ENCODE results near the gene CD276. TPM values are rescaled to one million over a fixed set of nuclear protein-coding genes. Genes with fewer than 3 reads are reported as not detected.
"Not testable (repeated sequence)": the region's sequence is repeated elsewhere in the genome, so short reads cannot be mapped to it uniquely, and the experiment has no call there.

The CD276 gene
- total and polyA plus RNA-seq, 2 donors = 40.6 to 55.4 TPM

DNA sequence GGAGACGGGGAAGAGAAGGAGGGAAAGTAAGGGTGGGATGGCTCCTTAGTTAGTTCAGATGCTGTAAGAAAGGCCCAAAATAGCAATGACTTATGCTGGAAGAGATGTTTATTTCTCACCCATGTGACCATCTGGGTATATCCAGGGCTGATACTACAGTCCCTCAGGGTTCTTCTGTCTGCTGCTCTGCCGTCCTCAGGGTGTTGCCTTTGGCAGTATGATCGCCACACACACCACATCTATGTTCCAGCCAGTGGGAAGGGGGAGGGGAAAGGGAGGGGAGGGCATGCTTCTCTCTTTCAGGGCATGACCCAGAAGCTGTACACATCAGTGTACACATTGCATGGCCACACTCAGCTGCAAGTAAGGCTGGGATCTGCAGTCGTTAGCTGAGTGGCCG, 10.2 kb downstream of the CD276 start:
- Histone ChIP-seq H3K27ac (ENCODE audit: low read depth) (no peak overlapping the region), H3K4me1 (ENCODE audit: insufficient read depth) (no peaks in the 10 kb centered on the region), H3K4me3 (ENCODE audit: low read depth, low read length) (no peak overlapping the region), H3K36me3 (ENCODE audit: insufficient read depth) (no peaks in the 10 kb centered on the region)
- 39% methylated on average over 5 of the region's 5 CpGs for WGBS
- no peak for DNase-seq (ENCODE audit: extremely low spot score)

GRCh38 chr15:73695773-73696640, 11.8 kb downstream of the CD276 start:
- DNase-seq (ENCODE audit: extremely low spot score) = no peak
- no peak overlapping the region for H3K4me3 ChIP-seq (ENCODE audit: low read depth, low read length)
- no peaks in the 10 kb centered on the region for H3K4me1 ChIP-seq (ENCODE audit: insufficient read depth)
- H3K36me3 ChIP-seq (ENCODE audit: insufficient read depth) = no peaks in the 10 kb centered on the region
- 72% methylated on average over 16 of the region's 16 CpGs for WGBS
- no peak overlapping the region for H3K27ac ChIP-seq (ENCODE audit: low read depth)

GRCh38 chr15:73696641-73697001, 12.4 kb downstream of the CD276 start:
- H3K36me3 ChIP-seq (ENCODE audit: insufficient read depth) = no peaks in the 10 kb centered on the region
- H3K4me3 ChIP-seq (ENCODE audit: low read depth, low read length) = no peak overlapping the region
- WGBS = 48% methylated on average over 1 of the region's 1 CpG
- H3K27ac ChIP-seq (ENCODE audit: low read depth) = no peak overlapping the region
- H3K4me1 ChIP-seq (ENCODE audit: insufficient read depth) = no peaks in the 10 kb centered on the region
- DNase-seq (ENCODE audit: extremely low spot score) = no peak

GRCh38 chr15:73697033-73697467, 12.9 kb downstream of the CD276 start:
- Histone ChIP-seq H3K27ac (ENCODE audit: low read depth) (no peak overlapping the region), H3K4me1 (ENCODE audit: insufficient read depth) (no peaks in the 10 kb centered on the region), H3K4me3 (ENCODE audit: low read depth, low read length) (no peak overlapping the region), H3K36me3 (ENCODE audit: insufficient read depth) (no peaks in the 10 kb centered on the region)
- WGBS = 9% methylated on average over 9 of the region's 9 CpGs
- DNase-seq (ENCODE audit: extremely low spot score) = peak; percentile 76

- no peak for DNase-seq (ENCODE audit: extremely low spot score)
- Histone ChIP-seq H3K27ac (ENCODE audit: low read depth) (no peak overlapping the region), H3K36me3 (ENCODE audit: insufficient read depth) (no peaks in the 10 kb centered on the region), H3K4me1 (ENCODE audit: insufficient read depth) (no peaks in the 10 kb centered on the region), H3K4me3 (ENCODE audit: low read depth, low read length) (no peak overlapping the region)
- 78% methylated on average over 14 of the region's 14 CpGs for WGBS
Measured at GRCh38 chr15:73699249-73700040, 15.3 kb downstream of the CD276 start.

GRCh38 chr15:73700041-73700842, 16.1 kb downstream of the CD276 start:
- no peak overlapping the region for H3K4me3 ChIP-seq (ENCODE audit: low read depth, low read length)
- peak; percentile 47 for DNase-seq (ENCODE audit: extremely low spot score)
- no peaks in the 10 kb centered on the region for H3K4me1 ChIP-seq (ENCODE audit: insufficient read depth)
- WGBS = 34% methylated on average over 13 of the region's 13 CpGs
- no peaks in the 10 kb centered on the region for H3K36me3 ChIP-seq (ENCODE audit: insufficient read depth)
- H3K27ac ChIP-seq (ENCODE audit: low read depth) = no peak overlapping the region

- 88% methylated on average over 33 of the region's 33 CpGs for WGBS
- not testable (repeated sequence) for H3K4me3 ChIP-seq (ENCODE audit: low read depth, low read length); H3K27ac ChIP-seq (ENCODE audit: low read depth); H3K4me1 ChIP-seq (ENCODE audit: insufficient read depth); H3K36me3 ChIP-seq (ENCODE audit: insufficient read depth); DNase-seq (ENCODE audit: extremely low spot score)
Measured at GRCh38 chr15:73702311-73703239, 18.4 kb downstream of the CD276 start.

DNA sequence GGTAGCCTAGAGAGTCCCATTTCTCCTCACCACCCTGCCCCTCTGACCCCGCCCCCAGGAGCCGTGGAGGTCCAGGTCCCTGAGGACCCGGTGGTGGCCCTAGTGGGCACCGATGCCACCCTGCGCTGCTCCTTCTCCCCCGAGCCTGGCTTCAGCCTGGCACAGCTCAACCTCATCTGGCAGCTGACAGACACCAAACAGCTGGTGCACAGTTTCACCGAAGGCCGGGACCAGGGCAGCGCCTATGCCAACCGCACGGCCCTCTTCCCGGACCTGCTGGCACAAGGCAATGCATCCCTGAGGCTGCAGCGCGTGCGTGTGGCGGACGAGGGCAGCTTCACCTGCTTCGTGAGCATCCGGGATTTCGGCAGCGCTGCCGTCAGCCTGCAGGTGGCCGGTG, 19.4 kb downstream of the CD276 start:
- not testable (repeated sequence) for H3K36me3 ChIP-seq (ENCODE audit: insufficient read depth); H3K4me3 ChIP-seq (ENCODE audit: low read depth, low read length); H3K4me1 ChIP-seq (ENCODE audit: insufficient read depth); H3K27ac ChIP-seq (ENCODE audit: low read depth); DNase-seq (ENCODE audit: extremely low spot score)
- WGBS = 89% methylated on average over 23 of the region's 23 CpGs

DNA sequence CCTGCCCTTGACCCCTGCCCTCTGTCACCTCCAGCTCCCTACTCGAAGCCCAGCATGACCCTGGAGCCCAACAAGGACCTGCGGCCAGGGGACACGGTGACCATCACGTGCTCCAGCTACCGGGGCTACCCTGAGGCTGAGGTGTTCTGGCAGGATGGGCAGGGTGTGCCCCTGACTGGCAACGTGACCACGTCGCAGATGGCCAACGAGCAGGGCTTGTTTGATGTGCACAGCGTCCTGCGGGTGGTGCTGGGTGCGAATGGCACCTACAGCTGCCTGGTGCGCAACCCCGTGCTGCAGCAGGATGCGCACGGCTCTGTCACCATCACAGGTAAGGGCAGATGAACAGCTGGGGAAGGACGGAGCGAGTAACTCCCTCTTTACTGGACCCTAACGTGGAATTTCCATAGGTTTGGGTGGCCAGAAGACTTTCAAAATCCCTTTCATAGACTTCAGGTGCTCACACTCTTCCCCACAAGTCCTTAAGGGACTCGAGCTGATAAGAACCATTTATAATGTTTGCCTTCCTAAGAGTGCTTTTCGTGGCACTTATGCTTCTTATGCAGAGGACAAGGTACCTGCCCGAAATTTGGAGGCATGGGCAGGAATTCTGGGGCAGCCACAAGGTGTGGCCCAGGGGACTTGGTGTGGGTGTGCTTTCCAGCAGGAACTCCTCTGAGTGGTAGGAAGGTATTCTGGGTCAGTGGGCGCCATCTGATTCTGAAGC, 20.1 kb downstream of the CD276 start:
- H3K36me3 ChIP-seq (ENCODE audit: insufficient read depth); H3K4me1 ChIP-seq (ENCODE audit: insufficient read depth); H3K4me3 ChIP-seq (ENCODE audit: low read depth, low read length); H3K27ac ChIP-seq (ENCODE audit: low read depth); DNase-seq (ENCODE audit: extremely low spot score): not testable (repeated sequence)
- 86% methylated on average over 23 of the region's 23 CpGs for WGBS

DNA sequence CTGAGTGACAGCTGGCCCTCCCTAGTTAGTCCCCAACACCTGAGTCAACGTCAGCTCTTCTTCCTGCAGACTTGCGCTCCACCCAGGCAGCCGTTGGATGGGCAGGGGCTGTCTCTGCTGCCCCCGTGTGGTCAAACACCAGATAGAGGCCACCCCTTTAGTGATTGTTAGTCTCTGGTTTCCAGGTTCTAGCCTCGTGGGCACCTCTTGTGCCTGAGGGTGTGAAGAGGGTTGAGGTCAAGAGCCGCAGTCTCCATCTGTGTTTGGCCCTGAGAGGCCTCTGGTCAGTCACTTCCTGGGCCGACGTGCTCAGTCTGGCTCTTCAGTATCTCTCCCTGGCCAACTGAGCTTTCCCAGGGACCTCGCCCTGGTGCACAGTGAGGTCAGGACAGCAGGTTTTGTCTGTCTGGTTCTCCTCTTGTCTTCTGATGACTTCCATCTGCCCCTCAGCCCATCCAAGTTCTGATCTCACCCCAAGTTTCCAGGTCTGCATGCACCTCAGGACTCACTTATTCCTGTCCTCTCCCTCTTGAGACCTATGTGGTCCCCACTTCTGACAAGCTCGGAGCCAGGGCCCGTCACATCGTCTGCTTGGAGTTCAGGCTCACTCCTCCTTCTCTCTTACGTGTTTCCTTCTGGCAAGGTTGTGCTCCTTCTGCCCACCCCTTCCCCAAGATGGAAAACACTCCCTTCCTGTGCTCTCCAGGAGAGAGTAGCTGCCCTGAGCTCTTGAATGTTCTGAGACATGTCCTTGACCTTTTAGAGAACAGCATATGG, 20.9 kb downstream of the CD276 start:
- Histone ChIP-seq H3K4me1 (ENCODE audit: insufficient read depth) (no peaks in the 10 kb centered on the region), H3K36me3 (ENCODE audit: insufficient read depth) (no peaks in the 10 kb centered on the region), H3K27ac (ENCODE audit: low read depth) (no peak overlapping the region), H3K4me3 (ENCODE audit: low read depth, low read length) (no peak overlapping the region)
- DNase-seq (ENCODE audit: extremely low spot score) = no peak
- 49% methylated on average over 13 of the region's 13 CpGs for WGBS

DNA sequence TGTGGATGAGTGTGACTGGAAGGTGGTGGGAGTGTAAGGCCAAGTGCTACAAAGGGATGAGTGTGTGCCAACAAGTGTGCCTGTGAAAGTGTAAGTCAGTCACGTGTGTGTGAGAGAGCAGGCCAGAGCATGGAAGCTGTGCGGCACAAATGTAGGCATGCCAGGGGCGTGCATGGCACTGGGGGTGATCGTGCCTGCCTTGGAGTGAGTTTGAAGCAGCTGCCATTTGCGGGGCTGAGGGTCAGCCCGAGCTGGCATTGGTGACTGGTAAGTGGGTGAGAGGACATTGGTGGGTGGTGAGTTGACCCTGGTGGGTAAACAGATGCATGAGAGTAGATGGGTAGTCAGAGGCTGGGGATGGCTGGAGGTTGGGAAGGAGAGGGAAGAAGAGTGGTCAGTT, 24.5 kb downstream of the CD276 start:
- no peak overlapping the region for H3K27ac ChIP-seq (ENCODE audit: low read depth)
- H3K36me3 ChIP-seq (ENCODE audit: insufficient read depth) = no peaks in the 10 kb centered on the region
- H3K4me1 ChIP-seq (ENCODE audit: insufficient read depth) = no peaks in the 10 kb centered on the region
- H3K4me3 ChIP-seq (ENCODE audit: low read depth, low read length) = no peak overlapping the region
- DNase-seq (ENCODE audit: extremely low spot score) = no peak
- WGBS = 95% methylated on average over 6 of the region's 6 CpGs

DNA sequence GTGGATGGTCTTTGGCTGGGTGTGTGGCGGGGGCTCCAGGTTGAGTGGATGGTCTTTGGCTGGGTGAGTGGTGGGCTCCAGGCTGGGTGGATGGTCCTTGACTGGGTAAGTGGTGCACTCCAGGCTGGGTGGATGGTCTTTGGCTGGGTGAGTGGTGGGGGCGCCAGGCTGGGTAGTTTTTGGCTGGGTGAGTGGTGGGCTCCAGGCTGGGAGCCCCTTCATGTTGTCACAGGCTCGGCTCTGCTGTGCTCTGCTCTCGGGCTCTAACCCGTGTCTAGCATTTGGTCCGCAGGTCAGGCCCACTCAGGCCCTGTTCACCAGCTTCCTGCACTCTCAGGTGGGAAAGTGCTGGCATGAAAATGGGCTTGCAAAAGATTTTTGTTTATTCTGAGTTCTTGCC, 25.1 kb downstream of the CD276 start:
- Histone ChIP-seq H3K36me3 (ENCODE audit: insufficient read depth) (no peaks in the 10 kb centered on the region), H3K27ac (ENCODE audit: low read depth) (no peak overlapping the region), H3K4me3 (ENCODE audit: low read depth, low read length) (no peak overlapping the region), H3K4me1 (ENCODE audit: insufficient read depth) (no peaks in the 10 kb centered on the region)
- DNase-seq (ENCODE audit: extremely low spot score) = no peak
- WGBS = 98% methylated on average over 6 of the region's 6 CpGs
